Kidney (tissue), 14 donors: ENCODE results near the gene SYTL1. TPM values are rescaled to one million over a fixed set of nuclear protein-coding genes. Genes with fewer than 3 reads are reported as not detected.

ENCODE experiments used
- DNase-seq, 5 donors: peaks; one replicate each; pipeline ENCODE4 v3.0.0-alpha.2; 2013 to 2020
- FAIRE-seq: peaks from 2 replicates; lab custom pipeline; 2012; peaks lifted over from hg19 to GRCh38; lab: Jason Lieb, UNC
- H3K27ac ChIP-seq, 2 donors: one replicate each; pipeline ENCODE4 v1.7.0; 2013; ENCODE audit warnings: low read depth in 2 of 2, low read length in 2 of 2, inconsistent platforms in 1 of 2
- H3K27me3 ChIP-seq: one replicate; pipeline ENCODE4 v1.7.1; 2013; ENCODE audit warnings: low read length, inconsistent platforms; ENCODE audit not compliant: control insufficient read depth, insufficient read depth
- H3K36me3 ChIP-seq, 3 donors: one replicate each; pipeline versions ENCODE4 v1.7.0 to v1.7.1; 2013; ENCODE audit warnings: low read length in 3 of 3, control low read depth in 1 of 3, inconsistent platforms in 1 of 3; ENCODE audit not compliant: insufficient read depth in 3 of 3, control insufficient read depth in 2 of 3
- H3K4me1 ChIP-seq, 3 donors: one replicate each; pipeline versions ENCODE4 v1.7.0 to v1.7.1; 2013; ENCODE audit warnings: low read length in 3 of 3, inconsistent platforms in 1 of 3, low read depth in 1 of 3; ENCODE audit not compliant: control insufficient read depth in 2 of 3, insufficient read depth in 2 of 3
- H3K4me3 ChIP-seq, 3 donors: one replicate each; pipeline versions ENCODE4 v1.7.0 to v1.8.1; 2013; ENCODE audit warnings: low read length in 3 of 3, control low read depth in 1 of 3, inconsistent platforms in 1 of 3
- H3K9ac ChIP-seq, 3 donors: one replicate each; pipeline versions ENCODE4 v1.7.0 to v1.7.1; 2013; ENCODE audit warnings: low read length in 3 of 3, control low read depth in 1 of 3, inconsistent platforms in 1 of 3
- H3K9me3 ChIP-seq, 3 donors: one replicate each; pipeline versions ENCODE4 v1.7.0 to v1.7.1; 2013; ENCODE audit warnings: low read length in 3 of 3, control low read depth in 1 of 3, inconsistent platforms in 1 of 3; ENCODE audit not compliant: control insufficient read depth in 2 of 3, insufficient read depth in 1 of 3
- CTCF ChIP-seq: IDR thresholded peaks from 3 replicates; pipeline ENCODE4 v1.5.1; 2012; ENCODE audit warnings: mild to moderate bottlenecking, moderate library complexity, borderline replicate concordance; ENCODE audit not compliant: insufficient read depth; ENCODE audit errors: extremely low read depth
- intact Hi-C: fragments of 100-400 bp; cut with DNase I; formaldehyde crosslinking; loops from one replicate; pipeline ENCODE4 v1.11.1; 2022
- polyA plus RNA-seq: library from polyadenylated mRNA; stranded (reverse); fragments of 350-450 nt; fragmentation: Illumina TruSeq; extraction: RNeasy Lipid Tissue Mini Kit (QIAGEN cat#74804); gene quantifications from one replicate; pipeline ENCODE4 v1.2.3, GENCODE V29; 2014; ENCODE audit warnings: low read depth, low replicate concordance; ENCODE audit not compliant: insufficient read depth
- total RNA-seq: library from RNA; stranded (reverse); fragmentation: NEBNext Ultra II Directional; extraction: Animal tissue kit (Norgen Biotek cat#: 25700); gene quantifications from one replicate; pipeline ENCODE4 v1.2.1, GENCODE V29; 2021
- donor health status: control.
- donor health status: control.
- donor health status: control.
- donor health status: control.
- donor health status: control.
- donor health status: DM: yes; HTN: yes; CAD: no.
- donor health status: Normal renal cell carcinoma (clear cell type).

The SYTL1 gene
- total and polyA plus RNA-seq, 2 donors from 2014 or later = 5.9 to 19.3 TPM

GRCh38 chr1:27314169-27314568 lies 27.7 kb upstream of the SYTL1 start:
- DNase-seq (no peak), FAIRE-seq (no peak)
- H3K27me3 ChIP-seq = no peaks in the 10 kb centered on the region
- intact Hi-C loops = no loop called here
- H3K4me3 ChIP-seq = no peak overlapping the region
- no peak for TF ChIP-seq CTCF
- no peaks in the 10 kb centered on the region for H3K9me3 ChIP-seq
- H3K27ac ChIP-seq = no peak overlapping the region
- peaks cover 0 to 3% (median 0%) of the 10 kb centered on the region in 3 donors for H3K36me3 ChIP-seq
- H3K4me1 ChIP-seq = peaks cover 0 to 4% (median 0%) of the 10 kb centered on the region in 3 donors
- no peak overlapping the region for H3K9ac ChIP-seq

GRCh38 chr1:27314737-27315136 lies 27.1 kb upstream of the SYTL1 start:
- intact Hi-C loops = no loop called here
- DNase-seq (no peak), FAIRE-seq (no peak)
- Histone ChIP-seq H3K36me3 (peaks cover 0 to 3% (median 0%) of the 10 kb centered on the region in 3 donors), H3K9ac (no peak overlapping the region), H3K27ac (no peak overlapping the region), H3K9me3 (no peaks in the 10 kb centered on the region), H3K4me3 (no peak overlapping the region), H3K27me3 (no peaks in the 10 kb centered on the region), H3K4me1 (peaks cover 0 to 4% (median 0%) of the 10 kb centered on the region in 3 donors)
- no peak for TF ChIP-seq CTCF

- FAIRE-seq (no peak), DNase-seq (no peak)
- no peak overlapping the region for H3K4me3 ChIP-seq
- no peak overlapping the region for H3K27ac ChIP-seq
- H3K36me3 ChIP-seq = no peaks in the 10 kb centered on the region
- H3K4me1 ChIP-seq = peaks cover 0 to 4% (median 0%) of the 10 kb centered on the region in 3 donors
- intact Hi-C loops = no loop called here
- TF ChIP-seq CTCF = no peak
- H3K9ac ChIP-seq = no peak overlapping the region
- H3K9me3 ChIP-seq = no peaks in the 10 kb centered on the region
- no peaks in the 10 kb centered on the region for H3K27me3 ChIP-seq
Observed at GRCh38 chr1:27316860-27317259, 25.0 kb upstream of the SYTL1 start.

DNA sequence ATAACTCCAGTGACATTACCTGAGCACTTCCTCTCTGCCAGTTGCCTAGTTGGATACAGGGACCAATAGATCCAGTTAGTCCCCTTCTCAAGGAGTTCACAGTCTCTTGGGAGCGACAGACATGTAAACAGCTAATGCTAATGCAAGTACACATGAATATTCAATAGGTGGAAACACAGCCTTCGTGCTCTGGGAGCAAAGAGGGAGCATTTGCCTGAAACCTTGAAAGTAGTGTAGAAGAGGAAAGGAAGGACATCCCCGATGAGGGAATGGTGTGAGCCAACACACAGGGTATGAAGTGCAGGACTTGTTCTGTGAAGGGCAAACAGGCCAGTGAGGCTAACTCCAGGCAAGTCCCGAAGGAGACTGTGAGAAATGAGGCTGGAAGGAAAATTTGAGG lies 23.7 kb upstream of the SYTL1 start:
- intact Hi-C loops = no loop called here
- DNase-seq (no peak), FAIRE-seq (no peak)
- no peak overlapping the region for H3K27ac ChIP-seq
- no peaks in the 10 kb centered on the region for H3K9me3 ChIP-seq
- H3K4me1 ChIP-seq = peaks cover 0 to 8% (median 3%) of the 10 kb centered on the region in 3 donors
- H3K4me3 ChIP-seq = no peak overlapping the region
- no peak overlapping the region for H3K9ac ChIP-seq
- H3K27me3 ChIP-seq = no peaks in the 10 kb centered on the region
- no peaks in the 10 kb centered on the region for H3K36me3 ChIP-seq
- TF ChIP-seq CTCF = no peak
